Sigmoid colon (tissue), 4 donors: Measurements from ENCODE around the gene DHDDS.

Experiments used
- POLR2A ChIP-seq, 2 donors: fragments of 450-650 bp; IDR thresholded peaks; one replicate each; pipeline ENCODE4 v1.6.1; 2016; ENCODE audit warnings: antibody characterized with exemption in 2 of 2, mild to moderate bottlenecking in 2 of 2, moderate library complexity in 2 of 2
- POLR2AphosphoS5 ChIP-seq, 4 donors: sonication (generic); formaldehyde crosslinking; IDR thresholded peaks; one replicate each; pipeline ENCODE4 v1.6.1; 2017; ENCODE audit warnings: antibody characterized with exemption in 4 of 4

GRCh38 chr1:26477446-26478152, 45.5 kb downstream of the DHDDS start:
- no peak for TF ChIP-seq POLR2A (IDR thresholded peaks at IDR 0.05)
- TF ChIP-seq POLR2AphosphoS5 (IDR thresholded peaks at IDR 0.05), result no peak
